GM10248 (cell line): ENCODE measurements around the gene NHLRC2.

Experiments
- CTCF ChIA-PET: fragments of 300-600 bp; sonication (Branson Sonifier 250); formaldehyde crosslinking; extraction: SDS; loops from one replicate; lab custom pipeline; 2021; ENCODE audit warnings: antibody characterized with exemption; lab: Yijun Ruan, JAX
- POLR2A ChIA-PET: fragments of 350-650 bp; sonication (Branson Sonifier 250); formaldehyde crosslinking; extraction: SDS; loops from one replicate; lab custom pipeline; 2020; ENCODE audit warnings: antibody characterized with exemption; lab: Yijun Ruan, JAX
- DNase-seq: peaks from one replicate; pipeline ENCODE4 v3.0.0; 2012; ENCODE audit errors: extremely low spot score
- TF ChIP-seq, protein P1 (sequence below): IDR thresholded peaks from 2 replicates; pipeline ENCODE4 v1.5.1; 2012; ENCODE audit warnings: mild to moderate bottlenecking, low read depth; ENCODE audit errors: extremely low read depth, missing control alignments, control extremely low read depth

NHLRC2 gene

DNA sequence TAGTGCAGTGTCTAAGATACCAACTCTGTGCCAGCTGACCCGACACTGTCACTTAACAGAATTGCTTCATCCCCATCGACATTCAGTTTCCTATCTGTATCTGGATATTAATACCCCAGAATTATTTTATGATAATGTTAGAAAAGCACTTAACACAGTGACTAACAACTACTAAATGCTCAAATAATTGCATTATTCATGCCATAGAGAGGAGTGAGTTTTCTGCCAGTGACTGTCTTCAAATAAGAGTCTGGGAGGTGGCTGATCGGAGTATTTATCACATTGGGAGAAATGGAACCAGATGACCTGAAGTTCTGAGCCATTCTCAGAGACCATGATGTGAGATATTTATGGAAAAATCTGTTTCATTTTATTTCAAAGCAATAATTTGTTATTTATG lies 65.7 kb downstream of the NHLRC2 start:
- TF ChIP-seq, protein P1, sequence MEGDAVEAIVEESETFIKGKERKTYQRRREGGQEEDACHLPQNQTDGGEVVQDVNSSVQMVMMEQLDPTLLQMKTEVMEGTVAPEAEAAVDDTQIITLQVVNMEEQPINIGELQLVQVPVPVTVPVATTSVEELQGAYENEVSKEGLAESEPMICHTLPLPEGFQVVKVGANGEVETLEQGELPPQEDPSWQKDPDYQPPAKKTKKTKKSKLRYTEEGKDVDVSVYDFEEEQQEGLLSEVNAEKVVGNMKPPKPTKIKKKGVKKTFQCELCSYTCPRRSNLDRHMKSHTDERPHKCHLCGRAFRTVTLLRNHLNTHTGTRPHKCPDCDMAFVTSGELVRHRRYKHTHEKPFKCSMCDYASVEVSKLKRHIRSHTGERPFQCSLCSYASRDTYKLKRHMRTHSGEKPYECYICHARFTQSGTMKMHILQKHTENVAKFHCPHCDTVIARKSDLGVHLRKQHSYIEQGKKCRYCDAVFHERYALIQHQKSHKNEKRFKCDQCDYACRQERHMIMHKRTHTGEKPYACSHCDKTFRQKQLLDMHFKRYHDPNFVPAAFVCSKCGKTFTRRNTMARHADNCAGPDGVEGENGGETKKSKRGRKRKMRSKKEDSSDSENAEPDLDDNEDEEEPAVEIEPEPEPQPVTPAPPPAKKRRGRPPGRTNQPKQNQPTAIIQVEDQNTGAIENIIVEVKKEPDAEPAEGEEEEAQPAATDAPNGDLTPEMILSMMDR, result no peak
- DNase-seq, result no peak
- CTCF ChIA-PET, result interaction anchor here (0.8 kb wide), 1 partner anchor 27 kb away, joined by 3 read pairs; no protein-coding TSS in a partner anchor
- POLR2A ChIA-PET, result no interaction called here

GRCh38 chr10:113920875-113921274 lies 66.4 kb downstream of the NHLRC2 start:
- no peak for DNase-seq

DNA sequence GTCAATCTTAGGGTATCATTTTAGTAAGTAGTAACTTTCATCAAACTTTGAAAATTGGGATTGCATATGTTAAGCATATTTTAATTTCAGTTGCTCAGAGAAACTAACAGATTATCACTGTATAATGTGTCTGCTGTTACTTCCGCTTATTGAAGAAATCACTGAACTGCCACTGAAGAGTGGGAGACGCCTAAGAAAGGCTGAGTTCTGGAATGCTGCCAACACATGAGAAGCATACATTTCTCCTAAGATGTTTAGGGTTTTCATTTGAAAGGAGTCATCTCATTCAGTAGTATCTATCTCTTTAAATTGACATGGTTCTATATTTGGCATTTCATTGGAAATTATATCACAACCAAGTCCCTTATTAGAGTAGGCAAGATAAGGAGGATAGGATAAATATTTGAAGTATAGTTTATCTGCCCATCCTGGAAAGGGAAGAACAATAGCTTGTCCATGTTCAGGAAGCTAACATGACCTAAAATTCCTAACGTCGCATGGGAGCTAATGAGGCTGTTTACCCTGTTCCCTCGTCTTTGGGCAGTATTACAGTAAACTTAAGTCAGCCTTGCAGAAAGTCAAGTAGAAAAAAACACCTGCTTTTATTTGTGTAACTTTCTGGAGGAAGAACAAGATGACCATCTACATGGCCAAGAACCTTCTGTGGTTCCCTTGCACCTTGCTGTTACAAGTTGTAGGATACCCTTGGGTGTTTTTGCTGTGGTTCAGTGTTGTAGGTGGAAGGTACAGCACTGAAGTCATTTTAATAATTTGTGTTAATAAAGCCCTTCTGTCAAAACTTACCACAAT lies 67.3 kb downstream of the NHLRC2 start:
- no peak for DNase-seq
- CTCF ChIA-PET, result interaction anchor here (0.9 to 2.0 kb wide), 5 partner anchors 9 to 28 kb away, joined by 4 to 7 read pairs (median 5); no protein-coding TSS in a partner anchor
- TF ChIP-seq, protein P1, result no peak
- POLR2A ChIA-PET, result no interaction called here

More at GRCh38 chr10:113920875-113921274, 66.4 kb downstream of the NHLRC2 start:
- TF ChIP-seq, protein P1, result no peak
- POLR2A ChIA-PET, result no interaction called here
- CTCF ChIA-PET, result interaction anchor here (0.8 to 0.9 kb wide), 2 partner anchors 9 to 28 kb away, joined by 3 read pairs; no protein-coding TSS in a partner anchor

DNA sequence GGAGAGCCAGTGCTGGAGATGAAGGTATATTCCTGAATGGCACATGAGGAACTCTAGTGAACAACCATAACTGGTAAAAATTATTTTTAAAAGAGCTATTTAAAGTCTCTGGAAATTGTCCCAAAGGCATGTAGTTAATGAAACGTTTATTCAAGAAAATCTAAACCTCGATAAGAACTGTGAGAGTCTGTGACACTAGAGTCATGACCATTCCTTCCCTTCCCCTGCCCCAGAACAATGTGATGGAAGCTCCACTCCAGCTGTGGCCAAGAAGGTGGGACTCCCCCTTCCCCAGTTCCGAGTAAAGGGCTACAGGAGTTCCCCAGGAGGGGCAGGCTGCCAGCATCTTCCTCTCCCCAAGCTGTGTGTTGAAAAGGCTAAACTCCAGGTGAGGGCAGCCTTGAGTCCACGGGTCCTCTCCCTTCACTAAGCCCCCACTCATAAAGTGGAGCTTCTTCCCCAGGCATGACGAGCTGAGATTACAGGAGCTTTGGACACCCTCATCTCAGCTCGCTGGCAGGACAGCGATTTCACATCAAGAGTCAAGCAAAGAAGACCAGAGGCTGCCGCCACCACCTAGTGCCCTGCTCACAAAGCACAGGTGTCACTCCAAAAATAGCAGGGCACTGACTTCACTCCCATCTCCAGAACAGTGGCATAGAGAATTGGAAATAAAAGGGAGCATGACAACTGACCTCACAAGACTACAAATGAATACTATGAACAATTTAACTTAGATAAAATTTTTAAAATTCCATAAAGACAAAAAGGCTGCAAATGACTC lies 68.5 kb downstream of the NHLRC2 start:
- TF ChIP-seq, protein P1, result no peak
- no peak for DNase-seq
- ChIA-PET CTCF (interaction anchor here (1.0 to 2.0 kb wide), 6 partner anchors 8 to 29 kb away, joined by 4 to 7 read pairs (median 5); no protein-coding TSS in a partner anchor), POLR2A (no interaction called here)

GRCh38 chr10:113924186-113924585 lies 69.7 kb downstream of the NHLRC2 start:
- POLR2A ChIA-PET, result no interaction called here
- DNase-seq, result no peak
- TF ChIP-seq, protein P1, result no peak
- CTCF ChIA-PET, result interaction anchor here (1.0 to 1.8 kb wide), 2 partner anchors 20 to 189 kb away, joined by 3 to 4 read pairs; no protein-coding TSS in a partner anchor

GRCh38 chr10:113924664-113925063 lies 70.2 kb downstream of the NHLRC2 start:
- DNase-seq, result no peak
- POLR2A ChIA-PET, result no interaction called here
- CTCF ChIA-PET, result interaction anchor here (1.0 to 1.8 kb wide), 2 partner anchors 20 to 189 kb away, joined by 3 to 4 read pairs; no protein-coding TSS in a partner anchor
- TF ChIP-seq, protein P1, result no peak
